Measurements from ENCODE around the gene DNASE1L2. TPM values are rescaled to one million over a fixed set of nuclear protein-coding genes. Genes with fewer than 3 reads are reported as not detected.
A peak's percentile ranks its signal among the peaks of the same experiment; 100 is the strongest.

Gene DNASE1L2
- total RNA-seq, 1 donor from 2014 or later = 0.21 TPM

GRCh38 chr16:2205967-2206313 is 30.3 kb upstream of the DNASE1L2 start:
- no peak for TF ChIP-seq CTCF (IDR thresholded peaks at IDR 0.05; ENCODE audit: insufficient read depth, low read length, poor library complexity, severe bottlenecking)
- Histone ChIP-seq H3K36me3 (ENCODE audit: control insufficient read depth, insufficient read depth, low read length) (no peaks in the 10 kb centered on the region), H3K27me3 (ENCODE audit: control insufficient read depth, insufficient read depth, low read length) (no peaks in the 10 kb centered on the region), H3K4me3 (ENCODE audit: low read depth, low read length) (peak overlapping the region; percentile 83)
- DNase-seq (ENCODE audit: low read depth) = no peak

- Histone ChIP-seq H3K4me3 (ENCODE audit: low read depth, low read length) (peak overlapping the region; percentile 83), H3K36me3 (ENCODE audit: control insufficient read depth, insufficient read depth, low read length) (no peaks in the 10 kb centered on the region), H3K27me3 (ENCODE audit: control insufficient read depth, insufficient read depth, low read length) (no peaks in the 10 kb centered on the region)
- DNase-seq (ENCODE audit: low read depth) = no peak
- no peak for TF ChIP-seq CTCF (IDR thresholded peaks at IDR 0.05; ENCODE audit: insufficient read depth, low read length, poor library complexity, severe bottlenecking)
Observed at GRCh38 chr16:2206420-2206779, 29.8 kb upstream of the DNASE1L2 start.

GRCh38 chr16:2206780-2207433 is 29.3 kb upstream of the DNASE1L2 start:
- peaks cover under 1% of the 10 kb centered on the region for H3K36me3 ChIP-seq (ENCODE audit: control insufficient read depth, insufficient read depth, low read length)
- TF ChIP-seq CTCF (IDR thresholded peaks at IDR 0.05; ENCODE audit: insufficient read depth, low read length, poor library complexity, severe bottlenecking) = no peak
- H3K4me3 ChIP-seq (ENCODE audit: low read depth, low read length) = no peak overlapping the region
- no peaks in the 10 kb centered on the region for H3K27me3 ChIP-seq (ENCODE audit: control insufficient read depth, insufficient read depth, low read length)
- no peak for DNase-seq (ENCODE audit: low read depth)

DNA sequence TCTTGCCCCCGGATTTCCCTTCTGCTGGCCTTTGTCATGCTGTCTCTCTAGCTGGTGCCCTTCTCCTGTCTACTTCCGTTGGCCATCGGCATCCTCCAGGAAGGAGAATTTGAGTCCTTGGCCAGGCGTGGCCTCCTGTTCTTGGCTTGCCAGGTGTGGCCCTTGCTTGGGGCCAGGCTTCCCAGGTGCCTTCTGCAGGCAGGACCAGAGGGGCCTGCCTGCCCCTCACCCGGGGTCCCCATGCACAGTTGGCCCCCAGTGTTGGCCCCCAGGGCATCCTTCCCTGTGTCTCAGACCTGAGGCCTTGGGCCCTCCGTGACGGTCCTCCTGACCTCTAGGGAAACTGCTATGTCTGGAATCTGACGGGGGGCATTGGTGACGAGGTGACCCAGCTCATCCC is 28.4 kb upstream of the DNASE1L2 start:
- H3K36me3 ChIP-seq (ENCODE audit: control insufficient read depth, insufficient read depth, low read length) = peaks cover 5% of the 10 kb centered on the region
- no peak for TF ChIP-seq CTCF (IDR thresholded peaks at IDR 0.05; ENCODE audit: insufficient read depth, low read length, poor library complexity, severe bottlenecking)
- DNase-seq (ENCODE audit: low read depth) = no peak
- no peak overlapping the region for H3K4me3 ChIP-seq (ENCODE audit: low read depth, low read length)
- H3K27me3 ChIP-seq (ENCODE audit: control insufficient read depth, insufficient read depth, low read length) = no peaks in the 10 kb centered on the region

DNA sequence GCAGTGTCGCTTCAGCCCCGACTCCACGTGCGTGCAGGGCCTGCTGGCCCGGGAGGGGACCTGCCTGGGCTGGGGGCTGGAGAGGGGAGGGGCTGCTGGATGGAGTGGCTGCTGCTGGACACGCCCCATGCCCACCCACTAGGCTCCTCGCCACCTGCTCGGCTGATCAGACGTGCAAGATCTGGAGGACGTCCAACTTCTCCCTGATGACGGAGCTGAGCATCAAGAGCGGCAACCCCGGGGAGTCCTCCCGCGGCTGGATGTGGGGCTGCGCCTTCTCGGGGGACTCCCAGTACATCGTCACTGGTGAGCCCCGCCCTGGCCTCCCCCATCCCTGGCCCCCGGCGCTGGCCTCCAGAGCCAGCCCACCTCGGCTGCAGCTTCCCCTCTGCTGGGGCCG is 27.9 kb upstream of the DNASE1L2 start:
- Histone ChIP-seq H3K36me3 (ENCODE audit: control insufficient read depth, insufficient read depth, low read length) (peaks cover 5% of the 10 kb centered on the region), H3K27me3 (ENCODE audit: control insufficient read depth, insufficient read depth, low read length) (no peaks in the 10 kb centered on the region), H3K4me3 (ENCODE audit: low read depth, low read length) (no peak overlapping the region)
- no peak for TF ChIP-seq CTCF (IDR thresholded peaks at IDR 0.05; ENCODE audit: insufficient read depth, low read length, poor library complexity, severe bottlenecking)
- no peak for DNase-seq (ENCODE audit: low read depth)

GRCh38 chr16:2208772-2209171 is 27.5 kb upstream of the DNASE1L2 start:
- Histone ChIP-seq H3K36me3 (ENCODE audit: control insufficient read depth, insufficient read depth, low read length) (peaks cover 5% of the 10 kb centered on the region), H3K4me3 (ENCODE audit: low read depth, low read length) (no peak overlapping the region), H3K27me3 (ENCODE audit: control insufficient read depth, insufficient read depth, low read length) (no peaks in the 10 kb centered on the region)
- TF ChIP-seq CTCF (IDR thresholded peaks at IDR 0.05; ENCODE audit: insufficient read depth, low read length, poor library complexity, severe bottlenecking) = no peak
- DNase-seq (ENCODE audit: low read depth) = no peak
